ENCODE measurements around the gene LTBP1. TPM values are rescaled to one million over a fixed set of nuclear protein-coding genes. Genes with fewer than 3 reads are reported as not detected.

The LTBP1 gene
- total and polyA plus RNA-seq, 10 of the 15 experiments (the other 5 are each of a cell fraction or from before 2014, with no cell fraction given), result 0.01 to 0.28 (median 0.12) TPM; not detected in 2

DNA sequence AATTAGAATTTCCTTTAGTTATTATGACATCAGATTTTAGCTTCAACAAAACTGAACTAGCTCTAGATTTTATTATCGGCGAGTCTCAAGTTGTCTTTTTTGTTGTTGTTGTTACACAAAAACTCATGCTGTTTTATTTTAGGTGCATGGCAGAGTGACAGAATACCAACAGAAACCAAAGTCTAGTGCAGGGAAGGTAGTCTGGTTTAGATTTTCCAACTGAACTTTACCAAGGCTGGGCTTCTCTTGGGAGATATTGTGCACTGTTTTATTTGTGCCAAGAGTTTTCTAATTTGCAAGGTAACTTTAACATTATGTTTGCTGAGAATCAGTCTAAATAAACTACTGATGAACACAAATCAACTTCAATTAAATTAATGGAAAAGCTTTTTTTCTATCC, 486.1 kb downstream of the LTBP1 start:
- in situ Hi-C loops (cut with MboI) (no loop called here), intact Hi-C loops (cut with micrococcal nuclease; ENCODE audit: unreplicated experiment) (no loop called here)
- SMC1A ChIA-PET (ENCODE audit: uncharacterized antibody, unreplicated experiment), result interaction anchor here (0.6 to 1.4 kb wide), 3 partner anchors 9 to 377 kb away, joined by 3 to 6 read pairs (median 4); no protein-coding TSS in a partner anchor
- Histone ChIP-seq H3K9ac (ENCODE audit: control insufficient read depth, insufficient read depth, low read length) (no peak overlapping the region), H4K20me1 (ENCODE audit: control insufficient read depth, insufficient read depth) (no peaks in the 10 kb centered on the region), H3K4me3 (no peak overlapping the region), H3K79me2 (ENCODE audit: control insufficient read depth, insufficient read depth, low read length) (no peaks in the 10 kb centered on the region), H3K36me3 (ENCODE audit: control insufficient read depth in 2 of 2, insufficient read depth in 2 of 2, low read length in 1 of 2) (no peaks in the 10 kb centered on the region), H3K4me1 (ENCODE audit: control insufficient read depth, insufficient read depth, low read length) (no peaks in the 10 kb centered on the region), H3K9me3 (replicated peaks; ENCODE audit: control insufficient read depth, insufficient read depth, low read length) (no peaks in the 10 kb centered on the region), H2AFZ (ENCODE audit: control insufficient read depth, low read depth, low read length) (no peak overlapping the region), H3K4me2 (ENCODE audit: control insufficient read depth, insufficient read depth) (no peak overlapping the region), H3K27me3 (replicated peaks in 1 of 2; ENCODE audit: control insufficient read depth in 2 of 2, insufficient read depth in 2 of 2, low read length in 1 of 2) (no peaks in the 10 kb centered on the region), H3K27ac (ENCODE audit: control insufficient read depth, insufficient read depth) (no peak overlapping the region)
- 71% methylated on average over 2 of the region's 2 CpGs for WGBS (ENCODE audit: insufficient coverage, insufficient replicate concordance, low lambda C conversion rate, missing lambda C conversion rate)
- CTCF ChIA-PET, result interaction anchor here (1.2 to 1.5 kb wide), 2 partner anchors 8 to 20 kb away, joined by 5 to 7 read pairs; no protein-coding TSS in a partner anchor
- POLR2A ChIA-PET, result no interaction called here
- TF ChIP-seq SP1 (IDR thresholded peaks at IDR 0.05; ENCODE audit: low read depth, low read length) (no peak), HCFC1 (IDR thresholded peaks at IDR 0.05; ENCODE audit: low read length) (no peak), EGR1 (IDR thresholded peaks at IDR 0.05; ENCODE audit: borderline replicate concordance in 1 of 2, low read depth in 2 of 2, low read length in 2 of 2) (no peak), MTA2 (IDR thresholded peaks at IDR 0.05; ENCODE audit: low read depth) (no peak), JUND (IDR thresholded peaks at IDR 0.05; ENCODE audit: low read depth, low read length) (no peak), NFYA (IDR thresholded peaks at IDR 0.05; ENCODE audit: borderline replicate concordance, low read depth, low read length) (no peak), RAD51 (IDR thresholded peaks at IDR 0.05) (no peak), RB1 (IDR thresholded peaks at IDR 0.05; ENCODE audit: borderline replicate concordance) (no peak), YY1 (IDR thresholded peaks at IDR 0.05; ENCODE audit: low read depth, low read length) (no peak), DPF2 (IDR thresholded peaks at IDR 0.05) (no peak), NR2F1 (conservative IDR thresholded peaks at IDR 0.05) (no peak), TAF1 (IDR thresholded peaks at IDR 0.05; ENCODE audit: borderline replicate concordance, low read depth, low read length) (no peak), MYB (IDR thresholded peaks at IDR 0.05; ENCODE audit: borderline replicate concordance, low read depth, low read length) (no peak)
- TF ChIP-seq, protein P1, sequence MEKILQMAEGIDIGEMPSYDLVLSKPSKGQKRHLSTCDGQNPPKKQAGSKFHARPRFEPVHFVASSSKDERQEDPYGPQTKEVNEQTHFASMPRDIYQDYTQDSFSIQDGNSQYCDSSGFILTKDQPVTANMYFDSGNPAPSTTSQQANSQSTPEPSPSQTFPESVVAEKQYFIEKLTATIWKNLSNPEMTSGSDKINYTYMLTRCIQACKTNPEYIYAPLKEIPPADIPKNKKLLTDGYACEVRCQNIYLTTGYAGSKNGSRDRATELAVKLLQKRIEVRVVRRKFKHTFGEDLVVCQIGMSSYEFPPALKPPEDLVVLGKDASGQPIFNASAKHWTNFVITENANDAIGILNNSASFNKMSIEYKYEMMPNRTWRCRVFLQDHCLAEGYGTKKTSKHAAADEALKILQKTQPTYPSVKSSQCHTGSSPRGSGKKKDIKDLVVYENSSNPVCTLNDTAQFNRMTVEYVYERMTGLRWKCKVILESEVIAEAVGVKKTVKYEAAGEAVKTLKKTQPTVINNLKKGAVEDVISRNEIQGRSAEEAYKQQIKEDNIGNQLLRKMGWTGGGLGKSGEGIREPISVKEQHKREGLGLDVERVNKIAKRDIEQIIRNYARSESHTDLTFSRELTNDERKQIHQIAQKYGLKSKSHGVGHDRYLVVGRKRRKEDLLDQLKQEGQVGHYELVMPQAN (conservative IDR thresholded peaks at IDR 0.05), result no peak
- TF ChIP-seq, protein P2, sequence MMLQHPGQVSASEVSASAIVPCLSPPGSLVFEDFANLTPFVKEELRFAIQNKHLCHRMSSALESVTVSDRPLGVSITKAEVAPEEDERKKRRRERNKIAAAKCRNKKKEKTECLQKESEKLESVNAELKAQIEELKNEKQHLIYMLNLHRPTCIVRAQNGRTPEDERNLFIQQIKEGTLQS (IDR thresholded peaks at IDR 0.05; ENCODE audit: borderline replicate concordance, extremely low read depth, low read depth, low read length), result no peak
- TF ChIP-seq, protein P3, sequence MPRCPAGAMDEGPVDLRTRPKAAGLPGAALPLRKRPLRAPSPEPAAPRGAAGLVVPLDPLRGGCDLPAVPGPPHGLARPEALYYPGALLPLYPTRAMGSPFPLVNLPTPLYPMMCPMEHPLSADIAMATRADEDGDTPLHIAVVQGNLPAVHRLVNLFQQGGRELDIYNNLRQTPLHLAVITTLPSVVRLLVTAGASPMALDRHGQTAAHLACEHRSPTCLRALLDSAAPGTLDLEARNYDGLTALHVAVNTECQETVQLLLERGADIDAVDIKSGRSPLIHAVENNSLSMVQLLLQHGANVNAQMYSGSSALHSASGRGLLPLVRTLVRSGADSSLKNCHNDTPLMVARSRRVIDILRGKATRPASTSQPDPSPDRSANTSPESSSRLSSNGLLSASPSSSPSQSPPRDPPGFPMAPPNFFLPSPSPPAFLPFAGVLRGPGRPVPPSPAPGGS (IDR thresholded peaks at IDR 0.05; ENCODE audit: borderline replicate concordance, insufficient read depth, low read depth, low read length, poor library complexity, severe bottlenecking), result no peak
- TF ChIP-seq, protein P4, sequence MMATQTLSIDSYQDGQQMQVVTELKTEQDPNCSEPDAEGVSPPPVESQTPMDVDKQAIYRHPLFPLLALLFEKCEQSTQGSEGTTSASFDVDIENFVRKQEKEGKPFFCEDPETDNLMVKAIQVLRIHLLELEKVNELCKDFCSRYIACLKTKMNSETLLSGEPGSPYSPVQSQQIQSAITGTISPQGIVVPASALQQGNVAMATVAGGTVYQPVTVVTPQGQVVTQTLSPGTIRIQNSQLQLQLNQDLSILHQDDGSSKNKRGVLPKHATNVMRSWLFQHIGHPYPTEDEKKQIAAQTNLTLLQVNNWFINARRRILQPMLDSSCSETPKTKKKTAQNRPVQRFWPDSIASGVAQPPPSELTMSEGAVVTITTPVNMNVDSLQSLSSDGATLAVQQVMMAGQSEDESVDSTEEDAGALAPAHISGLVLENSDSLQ (IDR thresholded peaks at IDR 0.05), result no peak
- no TSS peak for BruUV-seq (replicated peaks)
- FAIRE-seq (no peak), DNase-seq (ENCODE audit: low read depth, low spot score) (no peak), ATAC-seq (no peak)
- RAD21 ChIA-PET (ENCODE audit: unreplicated experiment), result interaction anchor here (0.5 to 1.1 kb wide), 2 partner anchors 46 to 54 kb away, joined by 3 read pairs; no protein-coding TSS in a partner anchor

All from GM12878 (cell line).